HTR-8/SVneo (cell line): ENCODE measurements around the gene ESYT1.
"Not testable (repeated sequence)": the region's sequence is repeated elsewhere in the genome, so short reads cannot be mapped to it uniquely, and the experiment has no call there.

ENCODE experiments used
- DNase-seq: peaks from one replicate; pipeline ENCODE4 v3.0.0; 2011; ENCODE audit warnings: low spot score, mixed read lengths; ENCODE audit not compliant: insufficient read length
- FAIRE-seq: peaks from 2 replicates; lab custom pipeline; 2011; peaks lifted over from hg19 to GRCh38; lab: Jason Lieb, UNC

The ESYT1 gene

GRCh38 chr12:56152756-56153677 lies 24.9 kb downstream of the ESYT1 start:
- FAIRE-seq (no peak), DNase-seq (no peak)

- FAIRE-seq: no peak
Measured at GRCh38 chr12:56153678-56154065, 25.6 kb downstream of the ESYT1 start.

GRCh38 chr12:56154246-56154771 lies 26.2 kb downstream of the ESYT1 start:
- no peak for DNase-seq
- FAIRE-seq: no peak

More at GRCh38 chr12:56153678-56154065, 25.6 kb downstream of the ESYT1 start:
- DNase-seq: no peak

GRCh38 chr12:56154818-56155217 lies 26.8 kb downstream of the ESYT1 start:
- FAIRE-seq (no peak), DNase-seq (no peak)

- FAIRE-seq (no peak), DNase-seq (no peak)
Measured at GRCh38 chr12:56155256-56155845, 27.3 kb downstream of the ESYT1 start.

GRCh38 chr12:56156464-56157200 lies 28.6 kb downstream of the ESYT1 start:
- FAIRE-seq, DNase-seq: not testable (repeated sequence)

- DNase-seq (peak; percentile 74), FAIRE-seq (no peak)
Measured at GRCh38 chr12:56157201-56158028, 29.3 kb downstream of the ESYT1 start.

GRCh38 chr12:56158029-56158925 lies 30.2 kb downstream of the ESYT1 start, which contains the start of gene MYL6:
Gene MYL6, plus strand, starts transcription at chr12:56158359. Its CDS starts 43 bp downstream, at chr12:56158402.
- peak; percentile 48 for FAIRE-seq
- peak; percentile 95 for DNase-seq

GRCh38 chr12:56158926-56159461 lies 30.9 kb downstream of the ESYT1 start:
- FAIRE-seq (no peak), DNase-seq (peak; percentile 45)

- FAIRE-seq (no peak), DNase-seq (no peak)
Measured at GRCh38 chr12:56159482-56160192, 31.6 kb downstream of the ESYT1 start.

- FAIRE-seq (no peak), DNase-seq (no peak)
Measured at GRCh38 chr12:56160193-56160763, 32.2 kb downstream of the ESYT1 start.

GRCh38 chr12:56160894-56161689 lies 33.0 kb downstream of the ESYT1 start:
- no peak for FAIRE-seq
- no peak for DNase-seq

- DNase-seq (no peak), FAIRE-seq (no peak)
Measured at GRCh38 chr12:56161690-56162351, 33.8 kb downstream of the ESYT1 start.

- no peak for DNase-seq
- no peak for FAIRE-seq
Measured at GRCh38 chr12:56162468-56163290, 34.6 kb downstream of the ESYT1 start.
